OCI-LY7 (cell line): ENCODE data around the gene AKT1. TPM values are rescaled to one million over a fixed set of nuclear protein-coding genes. Genes with fewer than 3 reads are reported as not detected.

Experiments
- BruUV-seq: library from RNA; stranded (reverse); fragments of 400-500 nt; replicated peaks from 2 replicates; lab custom pipeline; 2021; lab: Mats Ljungman, UMichigan
- CTCF ChIA-PET: fragments of 300-600 bp; sonication (Branson Sonifier 250); formaldehyde crosslinking; loops from one replicate; lab custom pipeline; 2022; ENCODE audit warnings: antibody characterized with exemption; ENCODE audit not compliant: unreplicated experiment; lab: Charles Lee
- POLR2A ChIA-PET: fragments of 300-600 bp; sonication (Branson Sonifier 250); formaldehyde crosslinking; loops from one replicate; lab custom pipeline; 2022; ENCODE audit warnings: antibody characterized with exemption; lab: Charles Lee
- DNase-seq: peaks from one replicate; pipeline ENCODE4 v3.0.0-alpha.2; 2015; ENCODE audit warnings: low spot score
- H2AFZ ChIP-seq: fragments of 200-600 bp; sonication (generic), shearing (Covaris generic); 2 replicates; pipeline ENCODE4 v1.6.1; 2014; ENCODE audit warnings: mild to moderate bottlenecking, antibody characterized with exemption, low read length, moderate library complexity
- H3K27ac ChIP-seq: fragments of 200-600 bp; sonication (generic); 2 replicates; pipeline ENCODE4 v1.5.1; 2014; ENCODE audit warnings: mixed run types, low read depth, mild to moderate bottlenecking, moderate library complexity, low read length, inconsistent platforms; ENCODE audit not compliant: poor library complexity, severe bottlenecking
- H3K36me3 ChIP-seq: fragments of 200-600 bp; sonication (generic); 2 replicates; pipeline ENCODE4 v1.6.1; 2014; ENCODE audit warnings: mild to moderate bottlenecking, antibody characterized with exemption, low read length, moderate library complexity, mixed read lengths; ENCODE audit not compliant: insufficient read depth
- H3K4me1 ChIP-seq: fragments of 200-600 bp; sonication (generic); 2 replicates; pipeline ENCODE4 v1.5.1; 2014; ENCODE audit warnings: mild to moderate bottlenecking, low read length; ENCODE audit not compliant: insufficient read depth, poor library complexity, severe bottlenecking
- H3K4me2 ChIP-seq: fragments of 200-600 bp; sonication (generic); 2 replicates; pipeline ENCODE4 v1.6.1; 2014; ENCODE audit warnings: mild to moderate bottlenecking, low read length
- H3K4me3 ChIP-seq: fragments of 200-600 bp; sonication (generic); 2 replicates; pipeline ENCODE4 v1.5.1; 2014; ENCODE audit warnings: mild to moderate bottlenecking, low read depth, low read length; ENCODE audit not compliant: poor library complexity, severe bottlenecking
- H3K79me2 ChIP-seq: fragments of 200-600 bp; sonication (generic); 2 replicates; pipeline ENCODE4 v1.6.1; 2016; ENCODE audit warnings: low read depth, mild to moderate bottlenecking, low read length, moderate library complexity, mixed read lengths; ENCODE audit not compliant: insufficient read depth
- H3K9me2 ChIP-seq: fragments of 200-600 bp; sonication (generic); 2 replicates; pipeline ENCODE4 v1.6.1; 2016; ENCODE audit warnings: mild to moderate bottlenecking, low read length, mixed read lengths; ENCODE audit not compliant: insufficient read depth
- H3K9me3 ChIP-seq: fragments of 200-600 bp; sonication (generic); 2 replicates; pipeline ENCODE4 v1.6.1; 2014; ENCODE audit warnings: mild to moderate bottlenecking, mixed run types, low read length, mixed read lengths
- H4K20me1 ChIP-seq: fragments of 200-600 bp; sonication (generic); 2 replicates; pipeline ENCODE4 v1.6.1; 2014; ENCODE audit warnings: mild to moderate bottlenecking, antibody characterized with exemption, low read length, moderate library complexity, mixed read lengths; ENCODE audit not compliant: insufficient read depth
- CTCF ChIP-seq: fragments of 200-600 bp; sonication (generic); conservative IDR thresholded peaks from 2 replicates; pipeline ENCODE4 v1.5.1; 2014; ENCODE audit warnings: mild to moderate bottlenecking, antibody characterized with exemption, low read length, moderate library complexity, mixed read lengths
- EZH2phosphoT487 ChIP-seq: fragments of 200-600 bp; sonication (generic); IDR thresholded peaks from 2 replicates; pipeline ENCODE4 v1.6.1; 2018; ENCODE audit warnings: low read depth, borderline replicate concordance, mild to moderate bottlenecking, mixed run types, antibody characterized with exemption, low read length, moderate library complexity, mixed read lengths
- intact Hi-C: fragments of 100-400 bp; cut with micrococcal nuclease; formaldehyde crosslinking; loops from one replicate; pipeline ENCODE4 v1.10.0; 2022; ENCODE audit not compliant: unreplicated experiment
- total RNA-seq, 2 experiments: library from RNA; depleted of rRNA in 1 of 2; stranded (reverse); fragments of >200 nt in 1 of 2; shearing (Covaris generic) in 1 of 2; gene quantifications; 2 replicates each; pipeline ENCODE4 v1.2.3, GENCODE V29; 2014 to 2022

The AKT1 gene
- total RNA-seq, 2 experiments from 2014 or later: 75.4 to 108 TPM

- no TSS peak for BruUV-seq
- intact Hi-C loops: no loop called here
- Histone ChIP-seq H3K4me1 (no peaks in the 10 kb centered on the region), H3K9me2 (no peaks in the 10 kb centered on the region), H3K4me3 (no peak overlapping the region), H3K36me3 (peaks cover 57% of the 10 kb centered on the region), H3K9me3 (no peaks in the 10 kb centered on the region), H3K79me2 (no peaks in the 10 kb centered on the region), H3K4me2 (no peak overlapping the region), H2AFZ (no peak overlapping the region), H3K27ac (no peak overlapping the region), H4K20me1 (no peaks in the 10 kb centered on the region)
- POLR2A ChIA-PET: no interaction called here
- DNase-seq: no peak
- TF ChIP-seq CTCF: no peak
- no peak for TF ChIP-seq EZH2phosphoT487
- CTCF ChIA-PET: no interaction called here
Observed at GRCh38 chr14:104774453-104775072, 21.0 kb downstream of the AKT1 start.

- Histone ChIP-seq H3K27ac (no peak overlapping the region), H3K9me2 (no peaks in the 10 kb centered on the region), H3K36me3 (peaks cover 57% of the 10 kb centered on the region), H3K4me2 (no peak overlapping the region), H3K79me2 (no peaks in the 10 kb centered on the region), H3K9me3 (no peaks in the 10 kb centered on the region), H2AFZ (no peak overlapping the region), H3K4me1 (peaks cover 1% of the 10 kb centered on the region), H4K20me1 (no peaks in the 10 kb centered on the region), H3K4me3 (no peak overlapping the region)
- BruUV-seq: no TSS peak
- intact Hi-C loops: no loop called here
- POLR2A ChIA-PET: no interaction called here
- no peak for DNase-seq
- CTCF ChIA-PET: no interaction called here
- TF ChIP-seq EZH2phosphoT487: no peak
- TF ChIP-seq CTCF: no peak
Observed at GRCh38 chr14:104773505-104774452, 21.8 kb downstream of the AKT1 start.
